GM23338 (cell line): ENCODE measurements around the gene TEKT3. TPM values are rescaled to one million over a fixed set of nuclear protein-coding genes. Genes with fewer than 3 reads are reported as not detected.

Source experiments
- ATAC-seq: fragments of 200-7000 bp; cut with Tn5 transposase; 3 replicates; pipeline ENCODE4 v1.9.1; 2020
- DNase-seq: peaks from one replicate; pipeline ENCODE4 v3.0.0-alpha.2; 2015; ENCODE audit warnings: low spot score
- H2AFZ ChIP-seq: fragments of 200-600 bp; sonication (generic); 2 replicates; pipeline ENCODE4 v1.8.0; 2016; ENCODE audit warnings: antibody characterized with exemption, mild to moderate bottlenecking, moderate library complexity
- H3F3A ChIP-seq: fragments of 200-600 bp; sonication (generic); replicated peaks from 2 replicates; pipeline ENCODE4 v1.8.0; 2017; ENCODE audit warnings: antibody characterized with exemption, mixed run types, low read depth
- H3K27ac ChIP-seq: fragments of 200-600 bp; sonication (generic); 2 replicates; pipeline ENCODE4 v1.6.1; 2016; ENCODE audit warnings: low read depth
- H3K27me3 ChIP-seq: fragments of 200-600 bp; sonication (generic); 2 replicates; pipeline ENCODE4 v1.8.0; 2016; ENCODE audit warnings: mild to moderate bottlenecking, mixed run types, moderate library complexity; ENCODE audit not compliant: insufficient read depth
- H3K36me3 ChIP-seq: fragments of 200-600 bp; sonication (generic); 2 replicates; pipeline ENCODE4 v1.8.0; 2016; ENCODE audit warnings: mild to moderate bottlenecking; ENCODE audit not compliant: insufficient read depth
- H3K4me1 ChIP-seq: fragments of 200-600 bp; sonication (generic); 2 replicates; pipeline ENCODE4 v1.8.0; 2016; ENCODE audit warnings: mild to moderate bottlenecking, moderate library complexity; ENCODE audit not compliant: insufficient read depth
- H3K4me2 ChIP-seq: fragments of 200-600 bp; sonication (generic); 2 replicates; pipeline ENCODE4 v1.7.1; 2017; ENCODE audit warnings: mixed run types
- H3K4me3 ChIP-seq: fragments of 200-600 bp; sonication (generic); 2 replicates; pipeline ENCODE4 v1.6.1; 2016; ENCODE audit warnings: mixed run types
- H3K79me2 ChIP-seq: fragments of 200-600 bp; sonication (generic); replicated peaks from 2 replicates; pipeline ENCODE4 v1.8.0; 2017; ENCODE audit warnings: mild to moderate bottlenecking; ENCODE audit not compliant: insufficient read depth
- H3K9me2 ChIP-seq: fragments of 200-600 bp; sonication (generic); 2 replicates; pipeline ENCODE4 v1.8.0; 2017; ENCODE audit not compliant: insufficient read depth
- H4K20me1 ChIP-seq: fragments of 200-600 bp; sonication (generic); replicated peaks from 2 replicates; pipeline ENCODE4 v1.8.0; 2017; ENCODE audit warnings: mild to moderate bottlenecking; ENCODE audit not compliant: insufficient read depth
- H3K27ac Mint-ChIP-seq: 2 replicates; pipeline ENCODE4 v1.8.0; 2020; ENCODE audit warnings: inconsistent platforms, mild to moderate bottlenecking, moderate library complexity, mixed read lengths
- H3K27me3 Mint-ChIP-seq: 3 replicates; pipeline ENCODE4 v1.8.0; 2022; ENCODE audit warnings: low read depth, mild to moderate bottlenecking, moderate library complexity, mixed read lengths, inconsistent platforms; ENCODE audit not compliant: insufficient read depth, poor library complexity
- H3K36me3 Mint-ChIP-seq: 3 replicates; pipeline ENCODE4 v1.8.0; 2021; ENCODE audit warnings: low read depth, mild to moderate bottlenecking, inconsistent platforms, moderate library complexity, mixed read lengths
- H3K4me1 Mint-ChIP-seq: 3 replicates; pipeline ENCODE4 v1.8.0; 2020; ENCODE audit warnings: mild to moderate bottlenecking, inconsistent platforms, mixed read lengths
- H3K4me3 Mint-ChIP-seq: 3 replicates; pipeline ENCODE4 v1.8.0; 2021; ENCODE audit warnings: moderate library complexity, mild to moderate bottlenecking, inconsistent platforms, mixed read lengths
- H3K9me3 Mint-ChIP-seq: 3 replicates; pipeline ENCODE4 v1.8.0; 2020; ENCODE audit warnings: moderate library complexity, mild to moderate bottlenecking, inconsistent platforms, mixed read lengths
- EZH2 ChIP-seq: fragments of 200-600 bp; sonication (generic); IDR thresholded peaks from one replicate; pipeline ENCODE4 v1.8.0; 2017; ENCODE audit warnings: antibody characterized with exemption, mild to moderate bottlenecking, low read depth; ENCODE audit not compliant: unreplicated experiment
- EZH2phosphoT487 ChIP-seq: fragments of 200-600 bp; sonication (generic); IDR thresholded peaks from one replicate; pipeline ENCODE4 v1.8.1; 2018; ENCODE audit warnings: antibody characterized with exemption; ENCODE audit not compliant: unreplicated experiment
- JUNB ChIP-seq: IDR thresholded peaks from one replicate; pipeline ENCODE4 v1.6.1; 2016; ENCODE audit warnings: antibody characterized with exemption; ENCODE audit not compliant: unreplicated experiment
- NANOG ChIP-seq: IDR thresholded peaks from 2 replicates; pipeline ENCODE4 v1.6.1; 2016; ENCODE audit warnings: antibody characterized with exemption, borderline replicate concordance
- ZNF114 ChIP-seq: fragments of 250-450 bp; sonication (Bioruptor Pico); IDR thresholded peaks from 2 replicates; pipeline ENCODE4 v1.5.0; 2020; ENCODE audit warnings: mild to moderate bottlenecking, moderate library complexity
- ZNF331 ChIP-seq: fragments of 250-450 bp; sonication (Bioruptor Pico); IDR thresholded peaks from 2 replicates; pipeline ENCODE4 v1.5.0; 2020; ENCODE audit warnings: low read depth, mild to moderate bottlenecking, moderate library complexity
- polyA plus RNA-seq: library from polyadenylated mRNA; unstranded; fragments of >200 nt; fragmentation: Nextera tagmentation; extraction: Ambion mirVana; gene quantifications from 2 replicates; pipeline ENCODE4 v1.2.1, GENCODE V29; 2016
- total RNA-seq: library from RNA; depleted of rRNA; stranded (reverse); fragments of >200 nt; shearing (Covaris generic); gene quantifications from 2 replicates; pipeline ENCODE4 v1.2.3, GENCODE V29; 2014
- TF ChIP-seq, protein P1 (sequence below): IDR thresholded peaks from one replicate; pipeline ENCODE4 v1.6.1; 2018; ENCODE audit warnings: antibody characterized with exemption; ENCODE audit not compliant: unreplicated experiment

TEKT3 gene
- total and polyA plus RNA-seq, 2 experiments from 2014 or later, result 1.6 to 2.0 TPM

DNA sequence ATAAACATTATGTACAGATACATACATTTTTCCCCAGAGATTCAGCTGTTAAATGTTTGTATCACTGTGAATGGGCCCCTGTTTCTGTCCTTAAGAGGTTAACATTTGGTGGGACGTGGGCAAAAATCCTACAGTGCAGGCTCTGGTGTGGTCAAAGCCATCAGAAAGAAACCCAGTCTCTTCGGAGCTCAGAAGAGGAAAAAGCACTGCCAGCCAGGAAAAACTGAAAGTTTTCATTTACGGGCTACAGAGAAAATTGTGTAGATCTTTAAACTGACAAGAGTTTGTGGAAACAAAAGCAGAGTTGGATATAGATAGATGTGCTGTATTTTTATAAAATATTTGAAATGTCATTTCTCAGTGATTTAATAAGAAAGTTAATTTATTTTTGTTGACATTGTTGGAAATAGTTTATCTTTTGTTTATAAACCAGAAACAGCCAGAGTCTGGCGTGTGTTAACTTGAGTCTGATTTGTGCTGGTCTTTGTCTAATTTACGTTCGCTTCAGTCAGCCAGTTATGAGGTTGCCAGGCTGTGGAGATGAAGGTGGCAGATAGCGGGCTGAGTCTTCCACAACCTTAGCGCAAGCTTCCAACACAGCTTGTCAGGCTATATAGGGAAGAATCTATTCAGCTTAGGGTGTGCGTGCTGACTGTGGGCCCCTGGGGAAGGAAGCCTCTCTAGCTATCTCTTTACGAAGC lies 9.5 kb upstream of the TEKT3 start:
- Histone ChIP-seq H3K4me2 (no peak overlapping the region), H3K27me3 (no peaks in the 10 kb centered on the region), H4K20me1 (no peaks in the 10 kb centered on the region), H3K4me3 (no peak overlapping the region), H3K27ac (no peak overlapping the region), H3K9me2 (peaks cover 10% of the 10 kb centered on the region; the same call in 1 of the 2 replicates), H3K4me1 (0 out of 2 replicates have a peak, but pooled peaks cover 2% of the 10 kb centered on the region), H3K79me2 (no peaks in the 10 kb centered on the region), H3K36me3 (no peaks in the 10 kb centered on the region), H2AFZ (peak overlapping the region; percentile 20; the same call in 1 of the 2 replicates), H3F3A (no peaks in the 10 kb centered on the region)
- TF ChIP-seq ZNF331 (CRISPR knock-in tag), result no peak
- TF ChIP-seq JUNB, result no peak
- no peak for TF ChIP-seq EZH2
- H3K27me3 Mint-ChIP-seq, result peaks cover 9% of the 10 kb centered on the region
- H3K27ac Mint-ChIP-seq, result no peak overlapping the region
- H3K9me3 Mint-ChIP-seq, result peaks cover 17% of the 10 kb centered on the region
- ATAC-seq (no peak), DNase-seq (no peak)
- H3K4me1 Mint-ChIP-seq, result peaks cover 4% of the 10 kb centered on the region; the same call in 2 of the 3 replicates
- H3K36me3 Mint-ChIP-seq, result peaks cover 8% of the 10 kb centered on the region; the same call in 2 of the 3 replicates
- no peak overlapping the region for H3K4me3 Mint-ChIP-seq

DNA sequence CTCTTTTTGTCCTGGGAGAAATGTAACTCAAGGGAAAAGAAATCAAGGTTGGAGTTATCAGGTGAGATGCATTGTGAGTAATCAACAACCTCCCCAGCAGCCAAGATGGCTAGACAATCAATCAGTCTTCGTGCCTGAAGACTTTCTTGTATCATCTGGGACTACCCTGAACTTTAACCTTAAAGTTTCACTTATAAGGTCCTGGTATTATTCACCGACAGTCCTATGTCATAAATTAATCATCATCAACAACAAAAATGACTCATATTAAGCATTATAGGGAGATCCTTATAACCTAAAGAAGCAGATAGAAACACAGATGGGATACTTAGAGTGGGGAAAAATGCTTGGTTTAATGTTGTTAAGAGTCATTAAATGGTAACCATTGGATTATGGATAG lies 7.7 kb upstream of the TEKT3 start:
- H3K27me3 Mint-ChIP-seq, result peaks cover 6% of the 10 kb centered on the region
- TF ChIP-seq ZNF331 (CRISPR knock-in tag) (no peak), EZH2phosphoT487 (no peak), ZNF114 (no peak), NANOG (no peak)
- TF ChIP-seq, protein P1, sequence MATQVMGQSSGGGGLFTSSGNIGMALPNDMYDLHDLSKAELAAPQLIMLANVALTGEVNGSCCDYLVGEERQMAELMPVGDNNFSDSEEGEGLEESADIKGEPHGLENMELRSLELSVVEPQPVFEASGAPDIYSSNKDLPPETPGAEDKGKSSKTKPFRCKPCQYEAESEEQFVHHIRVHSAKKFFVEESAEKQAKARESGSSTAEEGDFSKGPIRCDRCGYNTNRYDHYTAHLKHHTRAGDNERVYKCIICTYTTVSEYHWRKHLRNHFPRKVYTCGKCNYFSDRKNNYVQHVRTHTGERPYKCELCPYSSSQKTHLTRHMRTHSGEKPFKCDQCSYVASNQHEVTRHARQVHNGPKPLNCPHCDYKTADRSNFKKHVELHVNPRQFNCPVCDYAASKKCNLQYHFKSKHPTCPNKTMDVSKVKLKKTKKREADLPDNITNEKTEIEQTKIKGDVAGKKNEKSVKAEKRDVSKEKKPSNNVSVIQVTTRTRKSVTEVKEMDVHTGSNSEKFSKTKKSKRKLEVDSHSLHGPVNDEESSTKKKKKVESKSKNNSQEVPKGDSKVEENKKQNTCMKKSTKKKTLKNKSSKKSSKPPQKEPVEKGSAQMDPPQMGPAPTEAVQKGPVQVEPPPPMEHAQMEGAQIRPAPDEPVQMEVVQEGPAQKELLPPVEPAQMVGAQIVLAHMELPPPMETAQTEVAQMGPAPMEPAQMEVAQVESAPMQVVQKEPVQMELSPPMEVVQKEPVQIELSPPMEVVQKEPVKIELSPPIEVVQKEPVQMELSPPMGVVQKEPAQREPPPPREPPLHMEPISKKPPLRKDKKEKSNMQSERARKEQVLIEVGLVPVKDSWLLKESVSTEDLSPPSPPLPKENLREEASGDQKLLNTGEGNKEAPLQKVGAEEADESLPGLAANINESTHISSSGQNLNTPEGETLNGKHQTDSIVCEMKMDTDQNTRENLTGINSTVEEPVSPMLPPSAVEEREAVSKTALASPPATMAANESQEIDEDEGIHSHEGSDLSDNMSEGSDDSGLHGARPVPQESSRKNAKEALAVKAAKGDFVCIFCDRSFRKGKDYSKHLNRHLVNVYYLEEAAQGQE, result no peak
- Histone ChIP-seq H3K4me3 (no peak overlapping the region), H3K27ac (no peak overlapping the region), H3K4me2 (no peak overlapping the region), H3K79me2 (no peaks in the 10 kb centered on the region), H2AFZ (no peak overlapping the region), H3K27me3 (no peaks in the 10 kb centered on the region), H4K20me1 (no peaks in the 10 kb centered on the region), H3K9me2 (peaks cover 10% of the 10 kb centered on the region; the same call in 1 of the 2 replicates), H3K36me3 (no peaks in the 10 kb centered on the region), H3K4me1 (peaks cover 2% of the 10 kb centered on the region; the same call in 1 of the 2 replicates), H3F3A (no peaks in the 10 kb centered on the region)
- no peaks in the 10 kb centered on the region for H3K9me3 Mint-ChIP-seq
- no peak for DNase-seq
- no peak overlapping the region for H3K4me3 Mint-ChIP-seq
- peaks cover 4% of the 10 kb centered on the region for H3K4me1 Mint-ChIP-seq
- no peak for ATAC-seq
- no peak overlapping the region for H3K27ac Mint-ChIP-seq
- H3K36me3 Mint-ChIP-seq, result no peaks in the 10 kb centered on the region
